Subcutaneous abdominal adipose tissue (tissue), 5 donors: Measurements from ENCODE around the gene MAPKAP1.

Experiments used
- H3K27ac ChIP-seq: one replicate; pipeline ENCODE4 v1.7.0; 2013; ENCODE audit warnings: low read depth, mild to moderate bottlenecking, inconsistent platforms, low read length, moderate library complexity
- H3K27me3 ChIP-seq, 5 donors: one replicate each; pipeline ENCODE4 v1.7.0; 2013; ENCODE audit warnings: low read length in 5 of 5, inconsistent platforms in 1 of 5; ENCODE audit not compliant: control insufficient read depth in 5 of 5, insufficient read depth in 4 of 5
- H3K36me3 ChIP-seq, 5 donors: one replicate each; pipeline ENCODE4 v1.7.0; 2013; ENCODE audit warnings: low read length in 5 of 5; ENCODE audit not compliant: control insufficient read depth in 5 of 5, insufficient read depth in 5 of 5
- H3K4me1 ChIP-seq, 5 donors: one replicate each; pipeline ENCODE4 v1.7.0; 2013; ENCODE audit warnings: low read length in 5 of 5, mild to moderate bottlenecking in 3 of 5, moderate library complexity in 1 of 5; ENCODE audit not compliant: control insufficient read depth in 5 of 5, insufficient read depth in 5 of 5
- H3K4me3 ChIP-seq, 5 donors: one replicate each; pipeline ENCODE4 v1.7.0; 2013; ENCODE audit warnings: low read length in 5 of 5, low read depth in 1 of 5
- H3K9ac ChIP-seq, 5 donors: one replicate each; pipeline ENCODE4 v1.7.0; 2013; ENCODE audit warnings: low read length in 5 of 5, mild to moderate bottlenecking in 4 of 5, moderate library complexity in 3 of 5
- H3K9me3 ChIP-seq, 5 donors: one replicate each; pipeline ENCODE4 v1.7.0; 2013; ENCODE audit warnings: low read length in 5 of 5; ENCODE audit not compliant: control insufficient read depth in 5 of 5
- donor health status: healthy.
- donor health status: healthy.
- donor health status: healthy.
- donor health status: healthy.
- donor health status: healthy.

Gene MAPKAP1

GRCh38 chr9:125430161-125431011 lies 276.6 kb downstream of the MAPKAP1 start:
- no peaks in the 10 kb centered on the region for H3K36me3 ChIP-seq

GRCh38 chr9:125429476-125430160 lies 277.4 kb downstream of the MAPKAP1 start:
- peaks cover 0 to 4% (median 0%) of the 10 kb centered on the region in 5 donors for H3K4me1 ChIP-seq
- no peaks in the 10 kb centered on the region for H3K9me3 ChIP-seq
- H3K27ac ChIP-seq, result no peak overlapping the region
- no peak overlapping the region for H3K9ac ChIP-seq
- peaks cover 0 to 5% (median 0%) of the 10 kb centered on the region in 5 donors for H3K27me3 ChIP-seq
- no peaks in the 10 kb centered on the region for H3K36me3 ChIP-seq
- H3K4me3 ChIP-seq, result no peak overlapping the region

More at GRCh38 chr9:125430161-125431011, 276.6 kb downstream of the MAPKAP1 start:
- H3K27me3 ChIP-seq, result peaks cover 0 to 5% (median 0%) of the 10 kb centered on the region in 5 donors
- no peak overlapping the region for H3K9ac ChIP-seq
- H3K27ac ChIP-seq, result no peak overlapping the region
- H3K4me1 ChIP-seq, result peaks cover 0 to 4% (median 0%) of the 10 kb centered on the region in 5 donors
- H3K9me3 ChIP-seq, result no peaks in the 10 kb centered on the region
- H3K4me3 ChIP-seq, result no peak overlapping the region

GRCh38 chr9:125428902-125429467 lies 278.0 kb downstream of the MAPKAP1 start:
- no peak overlapping the region for H3K4me3 ChIP-seq
- peaks cover 0 to 5% (median 0%) of the 10 kb centered on the region in 5 donors for H3K27me3 ChIP-seq
- H3K27ac ChIP-seq, result no peak overlapping the region
- no peaks in the 10 kb centered on the region for H3K9me3 ChIP-seq
- no peak overlapping the region for H3K9ac ChIP-seq
- H3K36me3 ChIP-seq, result no peaks in the 10 kb centered on the region
- H3K4me1 ChIP-seq, result peaks cover 0 to 2% (median 0%) of the 10 kb centered on the region in 5 donors

- no peaks in the 10 kb centered on the region for H3K4me1 ChIP-seq
- H3K4me3 ChIP-seq, result no peak overlapping the region
- H3K9ac ChIP-seq, result no peak overlapping the region
- no peaks in the 10 kb centered on the region for H3K9me3 ChIP-seq
- H3K27me3 ChIP-seq, result peaks cover 0 to 11% (median 3%) of the 10 kb centered on the region in 5 donors
- H3K27ac ChIP-seq, result no peak overlapping the region
- no peaks in the 10 kb centered on the region for H3K36me3 ChIP-seq
Observed at GRCh38 chr9:125428060-125428901, 278.7 kb downstream of the MAPKAP1 start.

- no peaks in the 10 kb centered on the region for H3K9me3 ChIP-seq
- peaks cover 0 to 11% (median 3%) of the 10 kb centered on the region in 5 donors for H3K27me3 ChIP-seq
- H3K4me1 ChIP-seq, result no peaks in the 10 kb centered on the region
- H3K27ac ChIP-seq, result no peak overlapping the region
- no peak overlapping the region for H3K4me3 ChIP-seq
- H3K9ac ChIP-seq, result no peak overlapping the region
- no peaks in the 10 kb centered on the region for H3K36me3 ChIP-seq
Observed at GRCh38 chr9:125427556-125427955, 279.5 kb downstream of the MAPKAP1 start.

GRCh38 chr9:125426926-125427325 lies 280.1 kb downstream of the MAPKAP1 start:
- Histone ChIP-seq H3K9me3 (no peaks in the 10 kb centered on the region), H3K4me1 (no peaks in the 10 kb centered on the region), H3K4me3 (no peak overlapping the region), H3K27me3 (peaks cover 0 to 11% (median 3%) of the 10 kb centered on the region in 5 donors), H3K9ac (no peak overlapping the region), H3K36me3 (no peaks in the 10 kb centered on the region), H3K27ac (no peak overlapping the region)

- H3K9ac ChIP-seq, result no peak overlapping the region
Observed at GRCh38 chr9:125425901-125426515, 281.0 kb downstream of the MAPKAP1 start.

GRCh38 chr9:125425170-125425897 lies 281.7 kb downstream of the MAPKAP1 start:
- no peaks in the 10 kb centered on the region for H3K36me3 ChIP-seq
- no peak overlapping the region for H3K4me3 ChIP-seq
- H3K27ac ChIP-seq, result no peak overlapping the region
- H3K9me3 ChIP-seq, result no peaks in the 10 kb centered on the region
- H3K27me3 ChIP-seq, result peaks cover 0 to 11% (median 5%) of the 10 kb centered on the region in 5 donors
- H3K4me1 ChIP-seq, result no peaks in the 10 kb centered on the region
- no peak overlapping the region for H3K9ac ChIP-seq

More at GRCh38 chr9:125425901-125426515, 281.0 kb downstream of the MAPKAP1 start:
- H3K4me3 ChIP-seq, result no peak overlapping the region
- no peaks in the 10 kb centered on the region for H3K4me1 ChIP-seq
- H3K27ac ChIP-seq, result no peak overlapping the region
- H3K36me3 ChIP-seq, result no peaks in the 10 kb centered on the region
- H3K9me3 ChIP-seq, result no peaks in the 10 kb centered on the region
- peaks cover 0 to 11% (median 5%) of the 10 kb centered on the region in 5 donors for H3K27me3 ChIP-seq

- H3K36me3 ChIP-seq, result no peaks in the 10 kb centered on the region
Observed at GRCh38 chr9:125423964-125424363, 283.0 kb downstream of the MAPKAP1 start.

More at GRCh38 chr9:125423964-125424363, 283.0 kb downstream of the MAPKAP1 start:
- H3K9me3 ChIP-seq, result no peaks in the 10 kb centered on the region
- H3K27ac ChIP-seq, result no peak overlapping the region
- no peak overlapping the region for H3K9ac ChIP-seq
- H3K4me1 ChIP-seq, result no peaks in the 10 kb centered on the region
- H3K27me3 ChIP-seq, result peaks cover 0 to 10% (median 5%) of the 10 kb centered on the region in 5 donors
- H3K4me3 ChIP-seq, result no peak overlapping the region
